Epithelial cell of proximal tubule (primary cell): ENCODE data around the gene NUP133. TPM values are rescaled to one million over a fixed set of nuclear protein-coding genes. Genes with fewer than 3 reads are reported as not detected.

Experiments
- DNase-seq: peaks from one replicate; pipeline ENCODE4 v3.0.0-alpha.2; 2011; ENCODE audit warnings: low read depth
- H3K4me3 ChIP-seq: 2 replicates; pipeline ENCODE4 v1.5.1; 2011; ENCODE audit warnings: low read depth, mild to moderate bottlenecking, low read length
- total RNA-seq: library from RNA; depleted of rRNA; stranded (reverse); fragments of >200 nt; gene quantifications from 2 replicates; pipeline ENCODE4 v1.2.3, GENCODE V29; 2015
- TF ChIP-seq, protein P1 (sequence below): conservative IDR thresholded peaks from 2 replicates; pipeline ENCODE4 v1.5.1; 2012; ENCODE audit warnings: low read depth, mild to moderate bottlenecking, low read length

Gene NUP133
- total RNA-seq, 1 donor from 2014 or later = 41.1 TPM

DNA sequence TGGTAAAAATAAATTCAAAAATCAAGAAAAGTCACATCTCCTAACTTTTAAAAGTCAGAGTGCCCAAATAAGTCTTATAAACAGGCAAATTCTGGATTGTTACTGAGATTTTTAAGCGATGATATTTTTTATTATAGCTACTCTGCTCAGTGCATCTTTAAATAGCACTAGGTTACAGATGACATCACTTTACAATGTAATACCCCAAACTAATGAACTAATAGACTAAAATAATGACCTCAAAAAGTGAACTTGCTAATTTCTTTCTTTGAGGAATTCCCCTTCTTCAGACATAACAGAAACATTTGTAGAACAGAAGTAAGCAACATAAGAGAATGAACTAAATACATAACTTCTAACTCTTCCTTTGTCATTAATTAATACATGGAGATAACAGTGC lies 41.3 kb downstream of the NUP133 start:
- TF ChIP-seq, protein P1, sequence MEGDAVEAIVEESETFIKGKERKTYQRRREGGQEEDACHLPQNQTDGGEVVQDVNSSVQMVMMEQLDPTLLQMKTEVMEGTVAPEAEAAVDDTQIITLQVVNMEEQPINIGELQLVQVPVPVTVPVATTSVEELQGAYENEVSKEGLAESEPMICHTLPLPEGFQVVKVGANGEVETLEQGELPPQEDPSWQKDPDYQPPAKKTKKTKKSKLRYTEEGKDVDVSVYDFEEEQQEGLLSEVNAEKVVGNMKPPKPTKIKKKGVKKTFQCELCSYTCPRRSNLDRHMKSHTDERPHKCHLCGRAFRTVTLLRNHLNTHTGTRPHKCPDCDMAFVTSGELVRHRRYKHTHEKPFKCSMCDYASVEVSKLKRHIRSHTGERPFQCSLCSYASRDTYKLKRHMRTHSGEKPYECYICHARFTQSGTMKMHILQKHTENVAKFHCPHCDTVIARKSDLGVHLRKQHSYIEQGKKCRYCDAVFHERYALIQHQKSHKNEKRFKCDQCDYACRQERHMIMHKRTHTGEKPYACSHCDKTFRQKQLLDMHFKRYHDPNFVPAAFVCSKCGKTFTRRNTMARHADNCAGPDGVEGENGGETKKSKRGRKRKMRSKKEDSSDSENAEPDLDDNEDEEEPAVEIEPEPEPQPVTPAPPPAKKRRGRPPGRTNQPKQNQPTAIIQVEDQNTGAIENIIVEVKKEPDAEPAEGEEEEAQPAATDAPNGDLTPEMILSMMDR = no peak
- DNase-seq = no peak
- no peak overlapping the region for H3K4me3 ChIP-seq

DNA sequence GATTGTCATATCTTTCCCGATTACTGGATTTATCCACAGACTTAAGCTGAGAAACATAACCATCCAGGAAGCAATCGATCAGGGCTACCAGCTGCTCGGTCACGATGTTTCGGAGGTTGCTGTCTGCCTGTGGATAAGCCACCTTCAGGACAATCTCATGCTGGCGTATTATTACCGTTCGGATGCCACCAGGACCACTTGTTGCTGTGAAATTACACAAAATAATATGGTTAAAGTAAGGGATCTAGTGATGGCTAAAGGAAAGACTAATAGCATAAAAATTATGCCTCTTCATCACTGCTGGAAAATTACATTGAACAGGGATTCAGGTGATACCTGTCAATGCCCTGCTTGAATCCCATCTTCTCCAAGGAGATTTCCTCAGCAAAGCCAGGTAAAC lies 43.5 kb downstream of the NUP133 start:
- no peak for DNase-seq
- no peak overlapping the region for H3K4me3 ChIP-seq
- TF ChIP-seq, protein P1 = no peak

- H3K4me3 ChIP-seq = no peak overlapping the region
- TF ChIP-seq, protein P1 = no peak
- no peak for DNase-seq
These were observed 47.0 kb downstream of the NUP133 start for GRCh38 chr1:229461032-229461668.

DNA sequence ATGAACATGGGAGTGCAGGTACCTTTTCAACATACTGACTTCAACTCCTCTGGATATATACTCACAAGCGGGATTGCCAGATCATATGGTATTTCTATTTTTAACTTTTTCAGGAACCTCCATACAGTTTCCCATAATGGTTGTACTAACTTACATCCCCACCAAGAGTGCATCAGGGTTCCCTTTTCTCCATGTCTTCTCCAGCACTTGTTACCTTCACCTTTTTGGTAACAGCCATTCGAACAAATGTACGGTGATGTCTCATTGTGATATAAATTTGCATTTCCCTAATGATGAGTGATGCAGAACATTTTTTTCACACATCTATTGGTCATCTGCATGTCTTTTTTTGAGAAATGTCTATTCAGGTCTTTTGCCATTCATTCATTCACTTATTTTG lies 48.3 kb downstream of the NUP133 start:
- no peak for DNase-seq
- no peak overlapping the region for H3K4me3 ChIP-seq
- TF ChIP-seq, protein P1 = no peak

- H3K4me3 ChIP-seq = no peak overlapping the region
- no peak for DNase-seq
- TF ChIP-seq, protein P1 = no peak
These were observed 50.7 kb downstream of the NUP133 start for GRCh38 chr1:229457436-229457835.

GRCh38 chr1:229456016-229456415 lies 52.1 kb downstream of the NUP133 start:
- TF ChIP-seq, protein P1 = no peak
- no peak overlapping the region for H3K4me3 ChIP-seq
- no peak for DNase-seq

GRCh38 chr1:229454056-229454455 lies 54.1 kb downstream of the NUP133 start:
- no peak overlapping the region for H3K4me3 ChIP-seq
- no peak for DNase-seq
- TF ChIP-seq, protein P1 = no peak
